ENCODE data around the gene ERVMER34-1.

The ERVMER34-1 gene

GRCh38 chr4:52750819-52751486 lies at the start of gene ERVMER34-1:
TSS of gene ERVMER34-1 (minus strand) at chr4:52751425. CDS start at chr4:52745520, 5,905 bp downstream.
- DNase-seq: no peak

GRCh38 chr4:52799813-52800212 lies 48.6 kb upstream of the ERVMER34-1 start:
- DNase-seq: no peak

- no peak for DNase-seq
Observed at GRCh38 chr4:52795533-52795932, 44.3 kb upstream of the ERVMER34-1 start.

- no peak for DNase-seq
Observed at GRCh38 chr4:52791936-52792335, 40.7 kb upstream of the ERVMER34-1 start.

- no peak for DNase-seq
Observed at GRCh38 chr4:52789774-52790173, 38.5 kb upstream of the ERVMER34-1 start.

- DNase-seq: no peak
Observed at GRCh38 chr4:52788806-52789205, 37.6 kb upstream of the ERVMER34-1 start.

- no peak for DNase-seq
Observed at GRCh38 chr4:52783069-52783468, 31.8 kb upstream of the ERVMER34-1 start.

GRCh38 chr4:52780617-52781354 lies 29.6 kb upstream of the ERVMER34-1 start:
- DNase-seq: no peak

- DNase-seq: no peak
Observed at GRCh38 chr4:52780206-52780605, 29.0 kb upstream of the ERVMER34-1 start.

GRCh38 chr4:52760256-52760655 lies 9.0 kb upstream of the ERVMER34-1 start:
- no peak for DNase-seq

- no peak for DNase-seq
Observed at GRCh38 chr4:52755426-52755825, 4.2 kb upstream of the ERVMER34-1 start.

GRCh38 chr4:52752936-52753335 lies 1.7 kb upstream of the ERVMER34-1 start:
- DNase-seq: no peak

- DNase-seq: no peak
Observed at GRCh38 chr4:52751487-52751911, 274 bp upstream of the ERVMER34-1 start.

- no peak for DNase-seq
Observed at GRCh38 chr4:52750213-52750612, 1.0 kb downstream of the ERVMER34-1 start.

- DNase-seq: no peak
Observed at GRCh38 chr4:52748432-52748831, 2.8 kb downstream of the ERVMER34-1 start.

- no peak for DNase-seq
Observed at GRCh38 chr4:52744588-52744987, 6.6 kb downstream of the ERVMER34-1 start.

- no peak for DNase-seq
Observed at GRCh38 chr4:52743444-52744019, 7.7 kb downstream of the ERVMER34-1 start.

- no peak for DNase-seq
Observed at GRCh38 chr4:52729586-52729985, 21.6 kb downstream of the ERVMER34-1 start.

- no peak for DNase-seq
Observed at GRCh38 chr4:52728691-52729240, 22.5 kb downstream of the ERVMER34-1 start.

GRCh38 chr4:52726826-52727580 lies 24.2 kb downstream of the ERVMER34-1 start:
- DNase-seq: no peak

GRCh38 chr4:52721968-52722815 lies 29.0 kb downstream of the ERVMER34-1 start:
- DNase-seq: peak; percentile 86

- no peak for DNase-seq
Observed at GRCh38 chr4:52718123-52718522, 33.1 kb downstream of the ERVMER34-1 start.

Data from NCI-H1694 (cell line).